Smooth muscle cell of trachea (primary cell): ENCODE results near the gene RAD51B. TPM values are rescaled to one million over a fixed set of nuclear protein-coding genes. Genes with fewer than 3 reads are reported as not detected.

Experiments used
- total RNA-seq: library from RNA; depleted of rRNA; stranded (reverse); fragments of >200 nt; gene quantifications from 2 replicates; pipeline ENCODE4 v1.2.1, GENCODE V29; 2014

The RAD51B gene
- total RNA-seq, result 16.4 and 29.1 TPM in 2 replicates

DNA sequence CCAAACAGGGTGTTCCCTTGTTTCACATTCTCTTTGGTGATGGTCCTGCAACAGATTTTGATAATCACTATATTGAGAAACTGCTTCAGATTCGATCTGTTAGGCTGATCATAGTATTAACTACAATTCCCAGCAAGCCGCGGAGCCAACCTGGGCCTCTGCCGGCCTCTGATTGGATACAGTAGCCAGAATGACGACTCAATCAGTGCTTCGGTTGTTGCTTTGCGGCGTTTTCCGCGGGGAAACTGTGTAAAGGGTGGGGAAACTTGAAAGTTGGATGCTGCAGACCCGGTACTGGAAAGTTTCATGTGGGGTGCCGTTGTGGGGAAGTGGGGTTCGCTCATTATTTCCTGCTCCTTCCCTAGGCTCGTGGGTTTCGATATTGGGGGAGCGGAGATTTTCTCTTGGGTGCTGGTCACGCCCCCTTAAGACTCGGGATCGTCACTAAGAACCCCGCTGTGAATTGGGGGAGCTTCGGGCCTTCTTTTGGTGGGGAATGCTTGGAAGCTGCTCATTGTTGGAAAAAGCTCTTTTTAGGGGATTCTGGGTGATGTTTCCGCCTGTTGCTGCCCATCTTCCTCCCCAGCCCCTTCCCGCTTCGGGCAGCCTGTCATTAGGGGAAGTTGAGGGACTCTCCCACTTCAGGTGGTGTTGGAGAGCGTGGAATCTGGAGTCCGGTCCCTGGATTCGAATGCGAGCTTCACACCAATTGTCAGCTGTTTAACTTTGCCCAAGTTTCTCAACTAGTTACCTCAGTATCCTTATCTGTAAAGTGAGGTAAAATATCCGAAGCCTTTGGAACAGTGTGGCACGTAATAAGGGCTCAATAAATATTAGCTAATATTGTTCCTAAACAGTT lies at the start of gene RAD51B:
RAD51B (plus strand) TSS at position 217 of the 859 bp plus-strand sequence.

DNA sequence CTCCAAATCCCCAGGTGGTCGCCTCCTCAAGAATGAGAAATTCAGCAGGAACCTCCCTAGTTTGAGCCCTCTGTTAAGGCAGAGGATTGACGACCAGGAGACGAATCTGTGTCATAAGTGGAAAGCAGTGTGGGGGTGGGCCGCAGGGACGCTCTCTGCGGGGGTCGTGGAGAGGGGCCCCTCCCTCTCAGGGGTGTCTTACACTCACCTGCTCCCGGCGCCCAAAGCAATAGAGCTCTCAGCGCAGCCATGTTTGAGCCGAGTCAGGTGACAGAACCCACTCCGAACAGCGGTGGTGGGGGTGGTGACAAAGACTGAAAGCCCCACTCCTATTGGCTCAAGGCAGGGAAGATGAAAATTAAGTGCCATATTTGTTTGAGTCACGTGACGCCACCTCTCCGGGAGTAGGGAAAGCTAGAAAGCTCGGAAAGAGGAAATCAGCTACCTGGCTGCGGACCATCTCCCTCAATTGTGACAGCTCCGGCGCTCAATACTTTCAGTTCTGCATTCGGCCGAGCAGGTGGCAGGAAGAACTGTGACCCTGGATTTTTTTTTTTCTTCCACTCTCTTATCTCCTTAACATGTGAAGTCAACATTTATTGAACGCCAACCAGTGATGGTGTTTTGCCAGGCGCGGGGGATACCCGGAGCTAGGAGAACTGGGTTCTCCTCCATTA lies 3.1 kb upstream of the RAD51B start, which contains the start of gene ZFYVE26:
ZFYVE26 (minus strand) TSS at position 265 of the 677 bp plus-strand sequence. CDS start 627 bp downstream, outside the sequence.

Other genes with a start within 250 kb of the RAD51B start
- gene PIGH, start 219.5 kb upstream of the RAD51B start, total RNA-seq, result 14.7 and 18.9 TPM in 2 replicates
- gene ARG2, start 199.9 kb upstream of the RAD51B start, total RNA-seq, result 0.99 and 7.3 TPM in 2 replicates
- 86.5 and 95.4 TPM in 2 replicates for gene VTI1B, start 145.1 kb upstream of the RAD51B start, total RNA-seq
- 96.3 and 137 TPM in 2 replicates for gene RDH11, start 124.0 kb upstream of the RAD51B start, total RNA-seq
- gene RDH12, start 117.9 kb upstream of the RAD51B start, total RNA-seq, result 0.15 TPM in 1 of 2 replicates, not detected in the other
- 23.3 and 26.0 TPM in 2 replicates for gene ZFYVE26, start 3.2 kb upstream of the RAD51B start, total RNA-seq